NCI-H526 (cell line): ENCODE data around the gene NCCRP1.

Experiments
- DNase-seq, 2 experiments: peaks; one replicate each; lab custom pipeline; 2025; lab: John Stamatoyannopoulos, UW

The NCCRP1 gene

GRCh38 chr19:39196860-39197562 lies at the start of gene NCCRP1:
NCCRP1 (plus strand) TSS chr19:39196964; CDS start chr19:39196983, 19 bp downstream.
- peak in 1 of 2 experiments; percentile 39 for DNase-seq

- DNase-seq, result no peak
Measured at GRCh38 chr19:39147480-39147879, 49.3 kb upstream of the NCCRP1 start.

- DNase-seq, result no peak
Measured at GRCh38 chr19:39148939-39149529, 47.7 kb upstream of the NCCRP1 start.

GRCh38 chr19:39150235-39150634 lies 46.5 kb upstream of the NCCRP1 start:
- no peak for DNase-seq

GRCh38 chr19:39150807-39151600 lies 45.8 kb upstream of the NCCRP1 start:
- DNase-seq, result no peak

- no peak for DNase-seq
Measured at GRCh38 chr19:39152066-39152465, 44.7 kb upstream of the NCCRP1 start.

- no peak for DNase-seq
Measured at GRCh38 chr19:39154100-39154628, 42.6 kb upstream of the NCCRP1 start.

GRCh38 chr19:39154629-39155100 lies 42.1 kb upstream of the NCCRP1 start:
- DNase-seq, result peak; percentile 19 to 82

GRCh38 chr19:39155114-39155700 lies 41.6 kb upstream of the NCCRP1 start:
- DNase-seq, result no peak

GRCh38 chr19:39155741-39156140 lies 41.0 kb upstream of the NCCRP1 start:
- no peak for DNase-seq

GRCh38 chr19:39156326-39157230 lies 40.2 kb upstream of the NCCRP1 start:
- no peak for DNase-seq

GRCh38 chr19:39157275-39157996 lies 39.3 kb upstream of the NCCRP1 start:
- DNase-seq, result no peak

- DNase-seq, result no peak
Measured at GRCh38 chr19:39157997-39158389, 38.8 kb upstream of the NCCRP1 start.

- DNase-seq, result no peak
Measured at GRCh38 chr19:39158646-39159260, 38.0 kb upstream of the NCCRP1 start.

- DNase-seq, result no peak
Measured at GRCh38 chr19:39160523-39160861, 36.3 kb upstream of the NCCRP1 start.

- no peak for DNase-seq
Measured at GRCh38 chr19:39160889-39161672, 35.7 kb upstream of the NCCRP1 start.

- no peak for DNase-seq
Measured at GRCh38 chr19:39162441-39163043, 34.2 kb upstream of the NCCRP1 start.

- no peak for DNase-seq
Measured at GRCh38 chr19:39163621-39164020, 33.1 kb upstream of the NCCRP1 start.

GRCh38 chr19:39164289-39164688 lies 32.5 kb upstream of the NCCRP1 start:
- no peak for DNase-seq
